KMS-11 (cell line): ENCODE measurements around the gene PARD3B.

Experiments
- H2AFZ ChIP-seq: fragments of 200-600 bp; sonication (generic); 2 replicates; pipeline ENCODE4 v1.6.1; 2016; ENCODE audit warnings: antibody characterized with exemption, mixed run types, low read depth
- H3K27ac ChIP-seq: fragments of 200-600 bp; sonication (generic); 2 replicates; pipeline ENCODE4 v1.6.1; 2016; ENCODE audit warnings: mild to moderate bottlenecking, mixed run types
- H3K27me3 ChIP-seq: fragments of 200-600 bp; sonication (generic); 2 replicates; pipeline ENCODE4 v1.6.1; 2017; ENCODE audit warnings: mild to moderate bottlenecking, low read depth, mixed run types, moderate library complexity; ENCODE audit not compliant: insufficient read depth
- H3K36me3 ChIP-seq: fragments of 200-600 bp; sonication (generic); 2 replicates; pipeline ENCODE4 v1.6.1; 2017; ENCODE audit warnings: mild to moderate bottlenecking, mixed run types; ENCODE audit not compliant: insufficient read depth
- H3K4me1 ChIP-seq: fragments of 200-600 bp; sonication (generic); 2 replicates; pipeline ENCODE4 v1.6.1; 2016; ENCODE audit warnings: mild to moderate bottlenecking, low read depth, mixed run types; ENCODE audit not compliant: poor library complexity, severe bottlenecking
- H3K4me2 ChIP-seq: fragments of 200-600 bp; sonication (generic); 2 replicates; pipeline ENCODE4 v1.7.0; 2016; ENCODE audit warnings: mild to moderate bottlenecking, mixed run types
- H3K4me3 ChIP-seq: fragments of 200-600 bp; sonication (generic); IDR thresholded peaks from 2 replicates; pipeline ENCODE4 v1.6.1; 2017; ENCODE audit warnings: low read depth, low read length, mixed read lengths; ENCODE audit not compliant: insufficient read depth
- H3K79me2 ChIP-seq: fragments of 200-600 bp; sonication (generic); 2 replicates; pipeline ENCODE4 v1.6.1; 2016; ENCODE audit warnings: low read depth, mixed run types; ENCODE audit not compliant: insufficient read depth
- H3K9ac ChIP-seq: fragments of 200-600 bp; sonication (generic); 2 replicates; pipeline ENCODE4 v1.6.1; 2016; ENCODE audit warnings: mild to moderate bottlenecking, mixed run types
- H4K20me1 ChIP-seq: fragments of 200-600 bp; sonication (generic); 2 replicates; pipeline ENCODE4 v1.6.1; 2016; ENCODE audit warnings: mild to moderate bottlenecking, mixed run types; ENCODE audit not compliant: insufficient read depth
- CTCF ChIP-seq: fragments of 200-600 bp; sonication (generic); conservative IDR thresholded peaks from 2 replicates; pipeline ENCODE4 v1.6.1; 2017; ENCODE audit warnings: low read depth, mild to moderate bottlenecking, antibody characterized with exemption, low read length, moderate library complexity, mixed read lengths

Gene PARD3B

GRCh38 chr2:204799791-204800190, 254.5 kb downstream of the PARD3B start:
- Histone ChIP-seq H3K27ac (no peak overlapping the region), H3K27me3 (no peaks in the 10 kb centered on the region), H3K79me2 (no peaks in the 10 kb centered on the region), H3K4me2 (no peak overlapping the region), H3K9ac (no peak overlapping the region), H3K36me3 (no peaks in the 10 kb centered on the region), H3K4me3 (no peak overlapping the region), H2AFZ (no peak overlapping the region), H4K20me1 (no peaks in the 10 kb centered on the region), H3K4me1 (peaks cover 10% of the 10 kb centered on the region)
- no peak for TF ChIP-seq CTCF

DNA sequence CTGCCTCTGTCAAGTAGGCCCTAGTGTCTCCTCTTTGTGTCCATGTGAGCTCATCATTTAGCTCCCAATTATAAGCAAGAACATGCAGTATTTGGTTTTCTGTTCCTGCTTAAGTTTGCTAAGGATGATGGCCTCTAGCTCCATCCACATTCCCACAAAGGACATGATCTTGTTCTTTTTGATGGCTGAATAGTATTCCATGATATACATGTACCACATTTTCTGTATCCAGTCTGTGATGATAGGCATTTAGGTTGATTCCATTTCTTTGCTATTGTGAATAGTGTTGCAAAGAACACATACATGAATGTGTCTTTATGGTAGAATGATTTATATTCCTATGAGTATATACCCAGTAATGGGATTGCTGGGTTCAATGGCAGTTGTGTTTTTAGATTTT, 263.2 kb downstream of the PARD3B start:
- H3K79me2 ChIP-seq, result no peaks in the 10 kb centered on the region
- no peak overlapping the region for H2AFZ ChIP-seq
- no peak for TF ChIP-seq CTCF
- H4K20me1 ChIP-seq, result no peaks in the 10 kb centered on the region
- H3K4me1 ChIP-seq, result no peaks in the 10 kb centered on the region
- H3K27me3 ChIP-seq, result no peaks in the 10 kb centered on the region
- H3K9ac ChIP-seq, result no peak overlapping the region
- no peaks in the 10 kb centered on the region for H3K36me3 ChIP-seq
- no peak overlapping the region for H3K4me3 ChIP-seq
- H3K27ac ChIP-seq, result no peak overlapping the region
- H3K4me2 ChIP-seq, result no peak overlapping the region

GRCh38 chr2:204824751-204825453, 279.6 kb downstream of the PARD3B start:
- TF ChIP-seq CTCF, result no peak
- H3K9ac ChIP-seq, result no peak overlapping the region
- no peak overlapping the region for H3K4me2 ChIP-seq
- H3K79me2 ChIP-seq, result no peaks in the 10 kb centered on the region
- no peak overlapping the region for H3K27ac ChIP-seq
- H4K20me1 ChIP-seq, result no peaks in the 10 kb centered on the region
- H3K4me3 ChIP-seq, result no peak overlapping the region
- no peak overlapping the region for H2AFZ ChIP-seq
- H3K4me1 ChIP-seq, result no peaks in the 10 kb centered on the region
- no peaks in the 10 kb centered on the region for H3K36me3 ChIP-seq
- H3K27me3 ChIP-seq, result no peaks in the 10 kb centered on the region

DNA sequence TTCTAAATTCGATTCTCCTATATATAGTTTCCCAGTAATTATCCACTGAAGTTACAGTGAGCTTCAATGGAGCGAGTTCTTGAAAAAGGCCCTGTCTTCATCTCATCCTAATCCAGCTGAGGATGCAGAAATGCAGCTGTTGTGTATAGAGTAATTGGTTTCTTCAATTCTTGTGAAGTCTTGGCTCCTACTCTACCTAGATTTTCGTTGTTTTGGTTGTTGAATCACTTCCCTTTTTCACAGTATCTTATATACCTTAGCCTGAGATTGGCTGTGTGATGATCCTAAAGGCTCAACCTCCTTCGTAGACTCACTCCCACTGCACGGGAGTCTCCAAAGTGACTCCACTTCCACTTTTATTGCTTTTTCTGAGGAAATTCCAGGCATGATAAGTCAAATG, 280.4 kb downstream of the PARD3B start:
- no peak overlapping the region for H3K4me2 ChIP-seq

More for the DNA sequence above, 280.4 kb downstream of the PARD3B start:
- H3K4me3 ChIP-seq, result no peak overlapping the region
- H3K4me1 ChIP-seq, result no peaks in the 10 kb centered on the region
- no peak overlapping the region for H3K27ac ChIP-seq
- H4K20me1 ChIP-seq, result no peaks in the 10 kb centered on the region
- no peaks in the 10 kb centered on the region for H3K79me2 ChIP-seq
- H3K36me3 ChIP-seq, result no peaks in the 10 kb centered on the region
- H3K27me3 ChIP-seq, result no peaks in the 10 kb centered on the region
- no peak overlapping the region for H3K9ac ChIP-seq
- H2AFZ ChIP-seq, result no peak overlapping the region
- TF ChIP-seq CTCF, result no peak
